OCI-LY3 (cell line): ENCODE measurements around the gene PFDN1.

Experiments used
- H2AFZ ChIP-seq: fragments of 200-600, 300-600 bp; shearing (Covaris generic); 2 replicates; pipeline ENCODE4 v1.6.0; 2014; ENCODE audit warnings: antibody characterized with exemption, low read depth, low read length
- H3K27ac ChIP-seq: fragments of 200-600, 300-600 bp; sonication (generic); 2 replicates; pipeline ENCODE4 v1.5.1; 2014; ENCODE audit warnings: mild to moderate bottlenecking, low read length, moderate library complexity, mixed read lengths
- H3K27me3 ChIP-seq: fragments of 200-600, 300-600 bp; sonication (generic); 2 replicates; pipeline ENCODE4 v1.6.1; 2014; ENCODE audit warnings: low read depth, low read length, mixed read lengths
- H3K36me3 ChIP-seq: fragments of 200-600, 300-600 bp; sonication (generic); replicated peaks from 2 replicates; pipeline ENCODE3; 2014; ENCODE audit warnings: low read depth, low read length, mixed read lengths
- H3K4me1 ChIP-seq: fragments of 300-600, 200-600 bp; sonication (generic); 2 replicates; pipeline ENCODE4 v1.6.1; 2014; ENCODE audit warnings: low read length, mixed read lengths
- H3K4me2 ChIP-seq: fragments of 200-600, 300-600 bp; sonication (generic); 2 replicates; pipeline ENCODE4 v1.6.1; 2014; ENCODE audit warnings: low read length, mixed read lengths
- H3K4me3 ChIP-seq: fragments of 300-600, 200-600 bp; sonication (generic); 2 replicates; pipeline ENCODE4 v1.5.1; 2014; ENCODE audit warnings: antibody characterized with exemption, mild to moderate bottlenecking, low read length, moderate library complexity
- H3K79me2 ChIP-seq: fragments of 300-600, 200-600 bp; shearing (Covaris generic); 2 replicates; pipeline ENCODE4 v1.6.1; 2014; ENCODE audit warnings: mild to moderate bottlenecking, low read length, mixed read lengths
- H3K9ac ChIP-seq: fragments of 300-600, 200-600 bp; shearing (Covaris generic); 2 replicates; pipeline ENCODE4 v1.6.0; 2014; ENCODE audit warnings: mild to moderate bottlenecking, low read length, moderate library complexity
- H3K9me3 ChIP-seq: fragments of 200-600, 300-600 bp; shearing (Covaris generic); 2 replicates; pipeline ENCODE4 v1.6.1; 2014; ENCODE audit warnings: low read length, mixed read lengths; ENCODE audit not compliant: insufficient read depth
- H4K20me1 ChIP-seq: fragments of 200-600, 300-600 bp; sonication (generic); 2 replicates; pipeline ENCODE4 v1.6.1; 2016; ENCODE audit warnings: low read length, mixed read lengths; ENCODE audit not compliant: insufficient read depth
- CTCF ChIP-seq: fragments of 200-600, 300-600 bp; sonication (generic); IDR thresholded peaks from 2 replicates; pipeline ENCODE4 v1.5.1; 2014; ENCODE audit warnings: antibody characterized with exemption, low read length, low read depth
- EZH2phosphoT487 ChIP-seq: fragments of 200-600 bp; shearing (Covaris generic); IDR thresholded peaks from 2 replicates; pipeline ENCODE4 v1.6.1; 2018; ENCODE audit warnings: antibody characterized with exemption, mixed run types, low read depth

The PFDN1 gene

DNA sequence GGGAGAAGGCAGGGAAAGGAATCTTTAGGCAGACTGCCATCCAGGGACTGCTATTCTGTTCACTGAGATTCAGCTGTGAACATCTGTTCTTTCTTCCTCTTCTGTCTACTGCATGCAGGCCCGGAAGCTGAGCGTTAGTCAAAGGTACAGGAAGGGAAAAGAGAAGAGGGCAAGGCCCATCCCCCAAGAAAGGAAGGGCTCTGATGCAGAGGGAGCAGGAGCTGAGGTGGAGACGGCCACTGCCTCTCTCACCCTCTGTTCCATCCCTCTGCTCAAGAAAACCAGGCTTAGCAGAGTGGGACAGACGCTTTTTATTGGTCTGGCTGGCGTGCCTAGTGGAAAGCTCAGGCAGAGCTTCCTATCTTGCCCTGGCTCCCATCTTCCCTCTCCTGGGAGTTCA lies 57.6 kb downstream of the PFDN1 start:
- Histone ChIP-seq H3K4me2 (peak overlapping the region; percentile 37), H3K9me3 (no peaks in the 10 kb centered on the region), H3K27ac (no peak overlapping the region), H4K20me1 (peaks cover 16% of the 10 kb centered on the region), H3K4me1 (peaks cover 27% of the 10 kb centered on the region), H3K27me3 (no peaks in the 10 kb centered on the region), H3K79me2 (no peaks in the 10 kb centered on the region), H2AFZ (no peak overlapping the region), H3K36me3 (peaks cover 3% of the 10 kb centered on the region), H3K9ac (no peak overlapping the region), H3K4me3 (no peak overlapping the region)
- no peak for TF ChIP-seq EZH2phosphoT487
- TF ChIP-seq CTCF, result no peak

- Histone ChIP-seq H3K4me1 (peaks cover 19% of the 10 kb centered on the region), H4K20me1 (peaks cover 10% of the 10 kb centered on the region), H3K9ac (no peak overlapping the region), H3K9me3 (no peaks in the 10 kb centered on the region), H3K4me3 (no peak overlapping the region), H3K4me2 (peak overlapping the region; percentile 26), H3K79me2 (no peaks in the 10 kb centered on the region), H3K27ac (no peak overlapping the region), H3K36me3 (peaks cover 3% of the 10 kb centered on the region), H2AFZ (no peak overlapping the region), H3K27me3 (no peaks in the 10 kb centered on the region)
- TF ChIP-seq EZH2phosphoT487 (no peak), CTCF (peak; percentile 73)
Measured at GRCh38 chr5:140244525-140245025, 58.3 kb downstream of the PFDN1 start.

DNA sequence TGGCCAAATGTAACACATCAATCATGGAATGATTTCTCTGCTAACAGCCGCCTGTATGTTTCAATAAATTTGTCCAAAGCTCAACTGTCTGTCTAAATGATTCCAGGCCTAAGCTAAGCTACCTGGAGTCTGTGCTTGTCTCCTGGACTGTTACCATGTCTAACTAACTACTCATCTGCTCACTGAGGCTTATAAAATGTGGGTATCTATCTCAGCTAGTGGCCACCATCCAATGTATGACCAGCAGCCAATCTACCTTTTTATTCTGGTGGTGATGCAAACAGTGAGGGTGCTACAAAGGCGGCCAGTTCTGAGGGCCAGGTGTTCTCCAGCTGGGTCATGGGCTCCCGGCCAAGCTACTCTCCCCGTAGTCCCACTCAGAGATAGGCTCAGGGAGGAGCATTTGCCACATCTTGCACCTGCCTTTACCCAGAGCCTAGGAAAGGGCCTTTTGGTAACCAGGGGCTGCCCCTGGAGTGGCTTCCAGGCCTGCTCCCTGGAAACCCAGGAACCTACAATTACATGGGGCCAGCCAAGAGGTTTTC lies 59.1 kb downstream of the PFDN1 start:
- no peak overlapping the region for H3K27ac ChIP-seq
- H3K36me3 ChIP-seq, result peaks cover 3% of the 10 kb centered on the region
- no peaks in the 10 kb centered on the region for H3K79me2 ChIP-seq
- TF ChIP-seq CTCF (no peak), EZH2phosphoT487 (no peak)
- H3K9me3 ChIP-seq, result no peaks in the 10 kb centered on the region
- H3K4me2 ChIP-seq, result no peak overlapping the region
- H3K4me1 ChIP-seq, result peaks cover 12% of the 10 kb centered on the region
- H3K4me3 ChIP-seq, result no peak overlapping the region
- H4K20me1 ChIP-seq, result peaks cover 4% of the 10 kb centered on the region
- H2AFZ ChIP-seq, result no peak overlapping the region
- H3K9ac ChIP-seq, result no peak overlapping the region
- no peaks in the 10 kb centered on the region for H3K27me3 ChIP-seq

DNA sequence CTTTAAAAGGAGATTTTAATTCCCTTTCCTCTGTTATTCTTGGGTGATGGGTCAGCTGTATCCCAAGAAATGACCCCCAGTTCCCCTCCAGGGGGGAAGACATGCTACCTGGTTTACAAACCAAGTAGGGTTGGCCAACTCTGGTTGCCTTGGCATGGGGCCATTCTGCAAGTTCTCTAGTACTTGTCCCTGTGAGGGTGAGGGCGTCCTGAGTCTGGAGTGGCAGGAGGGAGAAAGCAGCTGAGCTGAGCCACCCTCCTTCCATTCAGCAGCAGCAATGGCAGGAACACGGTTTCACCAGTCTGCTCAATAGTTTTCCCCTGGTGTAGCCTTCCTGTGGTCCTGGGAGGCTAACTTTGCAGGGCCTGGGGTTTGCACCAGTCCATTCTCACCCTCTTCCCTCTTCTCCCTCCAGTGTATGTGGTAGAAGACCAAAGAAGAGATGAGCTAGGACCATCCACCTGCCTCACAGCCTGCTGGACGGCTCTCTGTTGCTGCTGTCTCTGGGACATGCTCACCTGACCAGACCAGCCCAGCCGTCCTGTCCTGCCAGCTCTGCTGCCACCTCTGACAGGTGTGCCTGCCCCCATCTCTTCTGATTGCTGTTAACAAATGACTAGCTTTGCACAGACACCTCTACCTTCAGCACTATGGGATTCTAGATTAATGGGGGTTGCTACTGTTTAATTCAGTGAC lies 59.9 kb downstream of the PFDN1 start:
- no peak overlapping the region for H3K9ac ChIP-seq
- no peaks in the 10 kb centered on the region for H3K27me3 ChIP-seq
- H2AFZ ChIP-seq, result no peak overlapping the region
- no peak overlapping the region for H3K27ac ChIP-seq
- H3K9me3 ChIP-seq, result no peaks in the 10 kb centered on the region
- peaks cover 12% of the 10 kb centered on the region for H3K4me1 ChIP-seq
- peaks cover 3% of the 10 kb centered on the region for H3K36me3 ChIP-seq
- H3K79me2 ChIP-seq, result no peaks in the 10 kb centered on the region
- H4K20me1 ChIP-seq, result peaks cover 4% of the 10 kb centered on the region; the same call in 1 of the 2 replicates
- H3K4me2 ChIP-seq, result no peak overlapping the region
- TF ChIP-seq EZH2phosphoT487, result no peak
- TF ChIP-seq CTCF, result no peak
- no peak overlapping the region for H3K4me3 ChIP-seq
